Lower lobe of right lung (tissue), 2 donors: ENCODE data around the gene TMC3. TPM values are rescaled to one million over a fixed set of nuclear protein-coding genes. Genes with fewer than 3 reads are reported as not detected.
"Not testable (repeated sequence)": the region's sequence is repeated elsewhere in the genome, so short reads cannot be mapped to it uniquely, and the experiment has no call there.

Experiments
- ATAC-seq, 2 donors: fragments of 200-7000 bp; cut with Tn5 transposase; one replicate each; pipeline ENCODE4 v1.9.1; 2020 to 2022; ENCODE audit warnings: mild to moderate bottlenecking in 2 of 2, moderate library complexity in 2 of 2
- DNase-seq: peaks from one replicate; pipeline ENCODE4 v3.0.0-alpha.2; 2020
- H3K27ac ChIP-seq: fragments of 200-600 bp; one replicate; pipeline ENCODE4 v1.8.0; 2022
- H3K27me3 ChIP-seq: fragments of 200-600 bp; one replicate; pipeline ENCODE4 v1.8.0; 2022; ENCODE audit warnings: low read depth
- H3K36me3 ChIP-seq: fragments of 200-600 bp; one replicate; pipeline ENCODE4 v1.8.0; 2022; ENCODE audit warnings: mild to moderate bottlenecking
- H3K4me1 ChIP-seq: fragments of 200-600 bp; one replicate; pipeline ENCODE4 v1.8.0; 2022
- H3K4me3 ChIP-seq: fragments of 200-600 bp; one replicate; pipeline ENCODE4 v1.8.0; 2022; ENCODE audit warnings: mild to moderate bottlenecking
- H3K9me3 ChIP-seq: fragments of 200-600 bp; one replicate; pipeline ENCODE4 v1.8.0; 2022
- CTCF ChIP-seq: fragments of 200-600 bp; IDR thresholded peaks from one replicate; pipeline ENCODE4 v1.8.0; 2022; ENCODE audit warnings: antibody characterized with exemption, mild to moderate bottlenecking
- intact Hi-C: fragments of 100-400 bp; cut with DNase I; formaldehyde crosslinking; loops from one replicate; pipeline ENCODE4 v1.11.0; 2022
- total RNA-seq: library from RNA; stranded (reverse); fragmentation: NEBNext Ultra II Directional; extraction: Animal tissue kit (Norgen Biotek cat#: 25700); gene quantifications from one replicate; pipeline ENCODE4 v1.2.1, GENCODE V29; 2021
- donor health status: DM: no; HTN: yes; CAD: no; lungs with severe emphysema.

Gene TMC3
- total RNA-seq, 1 donor from 2014 or later, result not detected

DNA sequence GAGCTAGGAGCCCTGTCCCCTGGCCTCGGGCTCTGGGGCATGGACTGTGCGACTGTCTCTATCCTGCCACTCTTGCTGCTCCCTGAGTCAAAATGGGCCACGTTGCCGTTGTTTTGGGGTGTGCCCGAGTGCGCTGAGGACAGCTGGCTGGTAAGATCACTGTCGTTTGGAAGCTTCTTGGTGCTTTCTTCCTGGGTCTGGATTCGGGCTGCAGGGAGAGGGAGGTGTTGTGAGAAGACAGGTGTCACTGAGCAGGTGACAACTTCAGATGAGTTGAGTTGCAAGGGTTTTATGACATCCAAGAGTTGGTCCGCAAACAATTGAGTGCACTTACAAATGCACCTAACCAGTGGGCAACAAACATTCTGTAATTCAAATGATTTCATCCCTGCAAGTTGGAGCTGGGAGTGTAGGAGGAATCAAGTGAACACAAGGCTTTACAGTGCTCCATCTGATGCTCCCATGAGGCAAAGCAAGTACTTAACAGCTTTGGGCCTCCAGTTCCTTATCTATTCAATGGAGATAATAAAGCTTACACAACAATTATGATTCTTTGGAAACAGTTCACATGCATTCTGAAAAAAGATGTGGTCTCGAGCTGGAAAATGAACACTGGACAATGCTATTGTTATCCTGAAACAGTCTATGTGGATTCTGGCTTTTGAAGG lies 39.1 kb downstream of the TMC3 start:
- TF ChIP-seq CTCF, result no peak
- intact Hi-C loops, result no loop called here
- Histone ChIP-seq H3K4me3 (no peak overlapping the region), H3K27ac (no peak overlapping the region), H3K4me1 (peaks cover 5% of the 10 kb centered on the region), H3K27me3 (no peaks in the 10 kb centered on the region), H3K36me3 (no peaks in the 10 kb centered on the region), H3K9me3 (no peaks in the 10 kb centered on the region)
- no peak for DNase-seq
- ATAC-seq, result no peak

DNA sequence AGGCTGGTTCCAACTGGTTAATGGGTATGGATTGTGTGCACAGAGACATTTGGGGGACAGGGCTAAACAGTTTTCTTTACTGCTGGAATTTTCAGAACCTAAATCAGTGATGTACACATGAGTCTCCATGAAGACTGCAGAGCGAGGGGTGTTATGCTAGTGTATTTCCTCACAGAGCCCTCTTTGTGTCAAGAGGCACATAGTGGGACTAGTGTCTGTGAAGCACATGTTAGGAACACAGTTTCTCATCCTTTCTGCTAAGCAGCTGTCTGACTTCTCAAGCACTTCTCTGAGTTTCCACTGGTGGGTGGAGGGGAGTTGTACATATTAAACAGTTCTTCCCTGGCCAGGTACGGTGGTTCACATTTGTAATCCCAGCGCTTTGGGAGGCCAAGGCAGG lies 40.6 kb downstream of the TMC3 start:
- Histone ChIP-seq H3K27ac (no peak overlapping the region), H3K4me1 (peaks cover 2% of the 10 kb centered on the region), H3K27me3 (no peaks in the 10 kb centered on the region), H3K36me3 (no peaks in the 10 kb centered on the region), H3K9me3 (no peaks in the 10 kb centered on the region), H3K4me3 (no peak overlapping the region)
- ATAC-seq, result no peak
- TF ChIP-seq CTCF, result no peak
- no peak for DNase-seq
- intact Hi-C loops, result no loop called here

DNA sequence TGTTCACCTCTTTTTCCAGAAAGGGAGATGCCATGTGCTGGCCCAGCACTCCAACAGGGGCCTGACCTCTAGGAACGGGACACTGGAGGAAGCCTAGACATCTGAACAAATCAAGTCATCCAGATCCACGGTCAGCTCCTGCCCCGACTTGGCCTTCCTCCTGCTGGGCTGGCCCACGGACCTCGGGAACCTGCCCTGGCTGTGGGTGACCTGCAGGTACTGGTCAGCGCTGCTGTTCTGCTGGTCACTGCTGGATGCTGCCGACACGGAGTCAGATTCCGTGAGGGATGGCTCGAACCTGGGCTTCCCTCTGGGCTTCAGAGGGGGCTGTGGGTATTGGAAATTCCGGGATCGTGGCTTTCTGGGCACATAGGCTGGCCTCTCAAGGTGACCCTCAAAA lies 41.7 kb downstream of the TMC3 start:
- intact Hi-C loops, result no loop called here
- no peak overlapping the region for H3K27ac ChIP-seq
- ATAC-seq, result no peak
- no peaks in the 10 kb centered on the region for H3K27me3 ChIP-seq
- no peak overlapping the region for H3K4me3 ChIP-seq
- no peaks in the 10 kb centered on the region for H3K36me3 ChIP-seq
- DNase-seq, result no peak
- no peaks in the 10 kb centered on the region for H3K9me3 ChIP-seq
- H3K4me1 ChIP-seq, result no peaks in the 10 kb centered on the region
- TF ChIP-seq CTCF, result no peak

- H3K27me3 ChIP-seq, result no peaks in the 10 kb centered on the region
- H3K4me1 ChIP-seq, result no peaks in the 10 kb centered on the region
- no peak overlapping the region for H3K27ac ChIP-seq
- no peak overlapping the region for H3K4me3 ChIP-seq
- DNase-seq (no peak), ATAC-seq (no peak)
- no peaks in the 10 kb centered on the region for H3K36me3 ChIP-seq
- no peaks in the 10 kb centered on the region for H3K9me3 ChIP-seq
- intact Hi-C loops, result no loop called here
- TF ChIP-seq CTCF, result no peak
Measured at GRCh38 chr15:81331600-81331999, 42.4 kb downstream of the TMC3 start.

- ATAC-seq, H3K27ac ChIP-seq, H3K9me3 ChIP-seq, H3K4me1 ChIP-seq, H3K27me3 ChIP-seq, H3K4me3 ChIP-seq, H3K36me3 ChIP-seq, intact Hi-C loops, DNase-seq: not testable (repeated sequence)
Measured at GRCh38 chr15:81331141-81331540, 42.9 kb downstream of the TMC3 start.

DNA sequence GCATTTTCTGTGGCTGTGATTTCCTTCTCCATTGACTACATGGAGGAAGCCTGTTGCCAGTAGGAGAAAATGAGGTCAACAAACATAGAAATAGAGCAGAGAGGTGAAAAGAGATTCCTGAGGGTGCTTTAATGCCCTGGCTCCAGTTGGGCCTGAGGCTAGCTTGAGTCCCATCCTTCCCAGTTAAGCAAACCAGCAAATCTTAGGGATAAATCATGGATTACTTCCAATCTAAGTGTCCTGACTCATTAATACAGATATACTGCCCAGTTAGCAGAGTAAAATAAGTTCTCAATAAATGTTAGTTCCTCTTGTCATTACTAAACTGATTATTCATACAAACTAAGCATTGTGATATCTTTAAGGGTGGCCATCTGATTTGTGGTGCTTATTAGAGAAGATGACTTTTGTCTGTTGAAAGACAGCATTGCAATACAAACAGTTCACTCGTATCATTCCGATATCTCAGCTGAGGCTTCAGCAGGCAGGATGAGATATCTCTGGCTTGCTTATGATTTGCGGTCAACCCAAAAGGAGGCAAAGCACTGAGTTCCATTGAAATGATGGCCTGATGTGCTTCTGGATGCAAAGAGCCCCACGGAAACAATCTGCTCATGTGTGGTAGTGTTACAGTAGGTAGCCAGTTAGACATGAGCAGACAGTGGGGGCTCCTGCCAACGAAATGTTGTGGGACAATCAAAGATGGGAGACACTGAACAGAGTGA lies 43.5 kb downstream of the TMC3 start:
- no peak for ATAC-seq

More for the DNA sequence above, 43.5 kb downstream of the TMC3 start:
- DNase-seq, result no peak
- no peaks in the 10 kb centered on the region for H3K4me1 ChIP-seq
- no peak for TF ChIP-seq CTCF
- H3K4me3 ChIP-seq, result no peak overlapping the region
- H3K36me3 ChIP-seq, result no peaks in the 10 kb centered on the region
- intact Hi-C loops, result no loop called here
- H3K27ac ChIP-seq, result no peak overlapping the region
- no peaks in the 10 kb centered on the region for H3K9me3 ChIP-seq
- H3K27me3 ChIP-seq, result no peaks in the 10 kb centered on the region
